ENCODE data around the gene COL4A4.
"Not testable (repeated sequence)": the region's sequence is repeated elsewhere in the genome, so short reads cannot be mapped to it uniquely, and the experiment has no call there.

COL4A4 gene

DNA sequence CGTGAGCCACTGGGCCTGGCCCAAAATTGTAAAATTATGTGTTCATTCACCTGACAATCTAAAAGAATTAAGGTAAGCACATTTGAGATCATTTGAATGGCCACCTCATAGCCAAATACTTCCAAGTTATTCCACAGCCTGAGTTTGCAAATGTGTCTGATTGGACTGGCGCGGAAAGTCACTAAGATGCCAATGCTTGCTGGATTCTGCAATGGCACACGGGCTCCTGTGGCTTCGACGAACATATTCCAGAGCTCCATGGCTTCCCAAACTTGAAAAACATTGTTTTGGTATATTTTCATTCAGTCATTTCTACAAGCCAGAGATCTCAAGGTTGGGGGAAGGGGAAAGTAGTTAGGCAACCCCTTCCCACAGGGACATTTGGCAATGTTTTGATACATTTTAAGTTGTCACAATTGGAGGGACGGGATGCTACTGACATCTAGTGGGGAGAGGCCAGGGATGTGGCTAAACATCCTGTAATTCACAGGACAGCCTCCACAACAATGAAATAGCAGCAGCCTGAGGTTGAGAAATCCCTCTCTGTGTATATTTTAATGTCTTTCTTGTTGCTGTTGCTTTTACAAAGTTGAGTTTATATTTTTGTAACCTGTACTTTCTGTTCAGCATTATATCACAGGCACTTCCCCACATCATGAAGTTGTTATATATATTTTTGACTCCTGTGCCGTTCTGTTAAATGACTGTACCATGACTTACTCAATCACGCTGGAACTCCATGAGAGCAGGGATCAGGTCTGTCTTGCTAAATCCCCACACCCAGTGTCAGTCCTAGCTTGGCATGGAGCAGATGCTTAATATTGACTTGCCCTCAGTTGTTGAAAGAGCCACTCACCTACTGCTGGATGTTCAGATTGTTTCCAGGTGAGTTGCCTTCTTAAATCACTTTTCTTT lies 56.9 kb downstream of the COL4A4 start:
- DNase-seq, result no peak

GRCh38 chr2:227103583-227103982 lies 60.4 kb downstream of the COL4A4 start:
- no peak for DNase-seq

GRCh38 chr2:227099340-227099739 lies 64.7 kb downstream of the COL4A4 start:
- no peak for DNase-seq

- DNase-seq, result no peak
These were observed 65.9 kb downstream of the COL4A4 start for GRCh38 chr2:227098162-227098515.

- no peak for DNase-seq
These were observed 66.4 kb downstream of the COL4A4 start for GRCh38 chr2:227097495-227098161.

DNA sequence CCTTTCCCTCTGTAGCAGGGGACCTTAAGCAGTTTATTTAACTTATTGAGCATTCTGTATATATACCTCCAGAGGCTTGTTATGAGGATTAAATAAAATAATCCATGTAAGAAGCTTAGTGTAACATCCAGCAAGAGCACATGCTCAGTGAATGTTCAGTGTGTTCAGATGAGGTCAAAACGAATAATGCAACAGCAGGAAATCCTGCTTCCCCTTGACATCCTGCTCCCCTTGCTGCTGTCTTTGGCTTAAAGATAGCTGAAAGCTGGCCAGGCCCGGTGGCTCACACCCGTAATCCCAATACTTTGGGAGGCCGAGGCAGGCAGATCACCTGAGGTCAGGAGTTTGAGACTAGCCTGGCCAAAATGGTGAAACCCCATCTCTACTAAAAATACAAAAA lies 68.7 kb downstream of the COL4A4 start:
- no peak for DNase-seq

GRCh38 chr2:227082286-227082685 lies 81.7 kb downstream of the COL4A4 start:
- DNase-seq, result no peak

DNA sequence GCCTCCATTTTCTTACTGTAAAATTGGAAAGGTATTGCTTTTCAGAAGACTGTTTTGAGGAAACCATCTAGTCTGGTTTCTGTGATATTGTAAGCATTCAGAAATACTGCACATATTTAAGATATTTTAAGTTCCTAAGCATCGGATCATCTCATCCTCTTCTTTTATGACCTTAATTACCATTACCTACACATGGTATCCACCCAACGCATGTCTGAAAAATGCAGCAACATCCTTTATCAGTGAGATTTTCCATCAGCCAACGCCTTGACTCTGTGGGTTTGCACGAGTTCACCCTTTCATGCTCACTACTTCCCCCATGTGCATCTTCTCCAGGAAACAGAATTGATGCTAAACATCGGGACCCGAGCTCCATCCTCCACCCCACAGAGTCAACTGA lies 84.3 kb downstream of the COL4A4 start:
- no peak for DNase-seq

DNA sequence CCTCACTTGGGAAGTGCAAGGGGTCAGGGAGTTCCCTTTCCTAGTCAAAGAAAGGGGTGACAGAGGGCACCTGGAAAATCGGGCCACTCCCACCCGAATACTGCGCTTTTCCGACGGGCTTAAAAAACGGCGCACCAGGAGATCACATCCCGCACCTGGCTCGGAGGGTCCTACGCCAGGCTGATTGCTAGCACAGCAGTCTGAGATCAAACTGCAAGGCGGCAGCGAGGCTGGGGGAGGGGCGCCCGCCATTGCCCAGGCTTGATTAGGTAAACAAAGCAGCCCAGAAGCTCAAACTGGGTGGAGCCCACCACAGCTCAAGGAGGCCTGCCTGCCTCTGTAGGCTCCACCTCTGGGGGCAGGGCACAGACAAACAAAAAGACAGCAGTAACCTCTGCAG lies 98.9 kb downstream of the COL4A4 start:
- DNase-seq, result not testable (repeated sequence)

DNA sequence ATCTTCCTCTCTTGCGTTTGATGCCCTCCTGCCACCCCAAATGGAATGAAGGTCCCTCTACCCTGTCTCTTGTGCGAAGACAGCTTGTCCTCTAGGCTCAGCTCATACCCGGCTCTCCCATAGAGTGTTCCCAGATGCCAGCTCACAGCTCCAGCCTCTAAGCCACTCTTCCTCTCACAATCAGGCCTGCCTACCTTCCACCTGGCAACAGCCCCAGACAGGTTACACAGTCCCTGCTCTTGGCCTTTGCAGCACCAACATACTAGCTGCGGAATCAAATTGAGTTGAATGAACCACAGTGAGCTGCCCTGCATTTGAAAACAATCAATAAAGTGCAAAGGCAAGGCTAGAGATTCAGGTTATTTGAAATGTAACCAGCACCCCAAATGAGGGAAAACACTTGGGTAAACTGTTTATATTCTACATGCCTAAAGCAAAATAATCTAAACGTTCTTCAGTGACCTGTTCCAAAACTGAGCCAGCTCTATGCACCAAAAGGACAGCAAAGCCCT lies 105.1 kb downstream of the COL4A4 start:
- DNase-seq, result no peak

DNA sequence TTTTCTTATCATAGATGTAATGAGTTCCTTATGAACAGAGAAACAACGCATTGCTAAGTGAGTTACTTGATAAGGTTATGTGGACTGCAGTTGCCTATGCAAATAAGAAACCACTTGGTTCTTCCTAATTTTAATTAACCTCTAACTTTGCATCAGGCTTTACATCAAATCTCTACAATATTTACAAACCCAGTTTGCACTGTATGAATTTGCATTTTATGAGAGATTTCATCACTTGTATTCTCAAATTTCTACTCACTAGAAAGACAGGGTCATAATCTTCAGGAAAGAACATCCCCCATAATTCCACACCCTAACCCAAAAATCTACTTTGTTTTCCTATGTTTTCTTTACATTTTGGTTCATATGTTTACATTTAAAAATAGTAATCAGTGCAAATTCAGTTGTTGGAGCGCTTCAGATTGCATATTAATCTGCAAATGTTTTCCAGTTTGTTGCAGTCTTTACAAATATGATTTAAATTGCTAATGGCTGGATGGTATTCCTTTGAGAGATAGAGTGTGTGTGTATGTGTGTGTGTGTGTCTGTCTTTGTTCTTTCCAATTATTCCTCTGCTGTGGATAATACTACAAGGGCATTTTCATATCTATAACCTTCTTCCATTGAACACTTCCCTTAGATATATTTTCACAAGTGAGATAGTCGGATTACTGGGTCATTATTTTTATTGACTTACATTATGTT lies 106.1 kb downstream of the COL4A4 start:
- no peak for DNase-seq

DNA sequence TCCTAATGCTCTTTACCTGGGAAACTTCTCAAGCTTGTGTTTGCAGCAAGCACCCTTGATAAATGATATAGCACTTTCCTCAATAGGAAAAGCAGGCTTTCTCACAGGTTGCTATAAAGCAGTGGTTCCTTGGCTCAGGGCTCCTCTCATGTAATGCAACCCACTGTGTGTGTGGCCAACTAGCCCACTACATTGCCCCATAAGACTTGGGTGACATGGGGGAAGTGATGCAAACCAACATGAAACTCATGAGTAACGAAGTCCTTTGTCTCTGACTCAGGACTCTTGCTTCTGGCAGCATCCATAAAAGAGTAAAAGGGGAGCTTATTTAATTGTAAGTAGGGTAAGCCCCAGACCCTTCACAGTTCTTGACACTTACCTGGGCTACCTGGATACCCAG lies 106.9 kb downstream of the COL4A4 start:
- DNase-seq, result no peak

DNA sequence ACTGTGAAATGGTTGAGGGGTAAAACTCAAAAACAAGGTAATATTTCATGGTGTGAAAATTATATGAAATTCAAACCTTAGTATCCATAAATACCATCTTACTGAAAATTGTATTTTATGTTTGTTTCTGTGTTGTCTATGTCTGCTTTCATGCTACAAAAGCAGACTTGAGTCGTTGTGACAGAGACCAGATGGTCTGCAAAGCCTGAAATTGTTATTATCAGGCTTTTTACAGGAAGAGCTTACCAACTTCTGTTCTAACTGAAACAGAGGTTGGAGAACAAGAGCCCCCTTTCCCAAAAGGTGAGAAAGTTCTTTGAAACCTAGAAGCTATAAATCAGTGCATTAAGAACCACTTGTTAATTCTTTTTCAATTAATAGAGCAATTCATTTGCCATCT lies 110.0 kb downstream of the COL4A4 start:
- no peak for DNase-seq

DNA sequence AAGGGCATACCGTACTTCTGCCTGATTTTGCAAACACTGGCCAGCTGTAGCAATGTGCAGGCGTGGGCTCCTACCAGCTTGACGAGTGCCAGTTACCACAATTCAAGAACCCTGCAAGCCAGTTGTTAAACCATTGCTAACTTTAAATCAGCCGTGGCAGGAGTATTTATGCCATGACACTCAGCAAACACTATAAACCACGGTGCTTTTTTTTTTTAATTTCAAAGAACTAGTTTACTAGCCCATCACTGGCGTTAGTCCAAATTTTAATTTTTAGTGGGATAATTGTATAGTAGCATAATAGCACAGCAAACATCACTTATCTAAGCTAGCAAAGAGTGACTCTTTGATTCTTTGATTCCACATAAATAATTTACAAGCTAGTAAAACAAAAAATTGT lies 111.1 kb downstream of the COL4A4 start:
- no peak for DNase-seq

DNA sequence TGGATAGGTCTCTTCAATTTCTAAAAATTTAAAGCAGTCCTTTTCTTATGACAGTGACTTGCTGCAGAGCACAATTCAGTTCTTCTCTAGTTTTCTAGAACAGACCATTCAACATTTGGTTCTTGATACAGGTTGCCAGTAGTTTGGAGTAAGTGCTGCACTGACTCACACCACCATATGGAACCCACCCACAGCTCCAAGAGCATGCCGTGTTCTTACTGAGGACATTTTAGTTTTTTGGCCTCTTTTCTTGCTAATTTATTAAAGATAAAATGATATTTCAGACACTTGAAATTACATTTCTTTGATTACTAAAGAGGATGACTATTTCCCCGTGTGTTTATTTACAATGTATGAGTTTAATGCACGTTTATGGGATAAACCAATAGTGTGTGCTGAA lies 120.0 kb downstream of the COL4A4 start:
- DNase-seq, result no peak

- DNase-seq, result no peak
These were observed 125.3 kb downstream of the COL4A4 start for GRCh38 chr2:227038550-227039189.

GRCh38 chr2:227036527-227036926 lies 127.5 kb downstream of the COL4A4 start:
- DNase-seq, result no peak

DNA sequence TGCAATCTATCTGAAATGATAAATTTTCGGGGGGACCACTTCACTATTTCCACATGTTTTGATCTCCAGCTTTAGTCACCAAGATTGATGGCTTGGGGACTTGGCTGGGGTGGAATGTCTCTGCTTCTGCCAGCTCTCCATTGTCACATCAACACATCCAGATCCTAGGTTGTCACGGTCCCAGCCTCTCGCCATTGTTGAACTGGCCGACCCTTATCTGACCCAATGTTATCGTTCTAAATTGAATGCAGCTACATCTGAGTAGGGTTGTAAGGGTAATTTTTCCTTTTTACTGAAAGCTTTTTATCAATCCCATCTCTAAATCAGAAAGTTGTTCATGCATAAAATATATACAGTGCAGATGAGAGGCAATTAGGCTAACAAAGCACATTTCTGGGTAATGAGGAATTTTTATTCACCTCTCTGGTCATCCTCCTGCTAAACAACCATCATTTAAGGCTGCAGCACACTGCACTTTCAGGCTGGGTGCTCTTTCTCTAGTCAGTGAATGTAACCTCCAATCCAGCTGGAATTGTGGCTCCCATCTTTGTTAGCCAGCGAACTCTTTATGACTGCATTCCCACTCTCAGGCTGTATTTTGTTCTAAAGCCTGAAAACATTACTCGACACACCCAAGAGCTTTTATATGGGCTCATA lies 128.2 kb downstream of the COL4A4 start:
- no peak for DNase-seq

GRCh38 chr2:227033471-227034148 lies 130.4 kb downstream of the COL4A4 start:
- DNase-seq, result no peak

- DNase-seq, result no peak
These were observed 132.6 kb downstream of the COL4A4 start for GRCh38 chr2:227031379-227031778.

- DNase-seq, result no peak
These were observed 133.2 kb downstream of the COL4A4 start for GRCh38 chr2:227030789-227031188.
